DND-41 (cell line): Measurements from ENCODE around the gene OR1K1.

ENCODE experiments used
- EZH2 ChIP-seq: IDR thresholded peaks from 3 replicates; pipeline ENCODE4 v1.6.1; 2012; ENCODE audit warnings: borderline replicate concordance, low read depth, mild to moderate bottlenecking, moderate library complexity, low read length, inconsistent platforms; ENCODE audit not compliant: severe bottlenecking
- TF ChIP-seq, protein P1 (sequence below): IDR thresholded peaks from 2 replicates; pipeline ENCODE4 v1.5.1; 2012; ENCODE audit warnings: borderline replicate concordance, low read length, moderate library complexity, mild to moderate bottlenecking; ENCODE audit not compliant: poor library complexity, severe bottlenecking; ENCODE audit errors: extremely low read depth

DNA sequence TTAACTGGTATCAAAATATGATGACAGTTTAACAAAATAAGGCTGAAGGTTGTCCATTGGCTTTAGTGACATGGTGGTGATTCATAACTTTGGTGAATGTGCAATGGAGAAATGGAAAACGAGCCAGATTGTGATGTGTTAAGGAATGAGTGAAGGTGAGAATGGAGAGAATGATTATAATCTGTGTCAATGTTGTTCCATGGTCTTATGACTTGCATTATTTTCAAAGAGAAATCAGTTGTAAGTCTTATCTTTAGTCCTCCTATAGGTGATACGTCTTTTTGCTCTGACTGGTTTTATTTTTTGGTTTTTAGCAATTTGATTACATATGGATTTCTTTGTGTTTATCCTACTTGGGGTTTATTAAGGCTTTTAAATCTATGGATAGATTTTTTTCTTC lies 45.1 kb upstream of the OR1K1 start:
- TF ChIP-seq, protein P1, sequence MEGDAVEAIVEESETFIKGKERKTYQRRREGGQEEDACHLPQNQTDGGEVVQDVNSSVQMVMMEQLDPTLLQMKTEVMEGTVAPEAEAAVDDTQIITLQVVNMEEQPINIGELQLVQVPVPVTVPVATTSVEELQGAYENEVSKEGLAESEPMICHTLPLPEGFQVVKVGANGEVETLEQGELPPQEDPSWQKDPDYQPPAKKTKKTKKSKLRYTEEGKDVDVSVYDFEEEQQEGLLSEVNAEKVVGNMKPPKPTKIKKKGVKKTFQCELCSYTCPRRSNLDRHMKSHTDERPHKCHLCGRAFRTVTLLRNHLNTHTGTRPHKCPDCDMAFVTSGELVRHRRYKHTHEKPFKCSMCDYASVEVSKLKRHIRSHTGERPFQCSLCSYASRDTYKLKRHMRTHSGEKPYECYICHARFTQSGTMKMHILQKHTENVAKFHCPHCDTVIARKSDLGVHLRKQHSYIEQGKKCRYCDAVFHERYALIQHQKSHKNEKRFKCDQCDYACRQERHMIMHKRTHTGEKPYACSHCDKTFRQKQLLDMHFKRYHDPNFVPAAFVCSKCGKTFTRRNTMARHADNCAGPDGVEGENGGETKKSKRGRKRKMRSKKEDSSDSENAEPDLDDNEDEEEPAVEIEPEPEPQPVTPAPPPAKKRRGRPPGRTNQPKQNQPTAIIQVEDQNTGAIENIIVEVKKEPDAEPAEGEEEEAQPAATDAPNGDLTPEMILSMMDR: no peak
- TF ChIP-seq EZH2: no peak
